ENCODE results near the gene FNDC8. TPM values are rescaled to one million over a fixed set of nuclear protein-coding genes. Genes with fewer than 3 reads are reported as not detected.
A peak's percentile ranks its signal among the peaks of the same experiment; 100 is the strongest.

FNDC8 gene
- total and polyA plus RNA-seq, 9 of the 15 experiments (the other 6 are each of a cell fraction or from before 2014, with no cell fraction given): 0.04 TPM; not detected in 8

DNA sequence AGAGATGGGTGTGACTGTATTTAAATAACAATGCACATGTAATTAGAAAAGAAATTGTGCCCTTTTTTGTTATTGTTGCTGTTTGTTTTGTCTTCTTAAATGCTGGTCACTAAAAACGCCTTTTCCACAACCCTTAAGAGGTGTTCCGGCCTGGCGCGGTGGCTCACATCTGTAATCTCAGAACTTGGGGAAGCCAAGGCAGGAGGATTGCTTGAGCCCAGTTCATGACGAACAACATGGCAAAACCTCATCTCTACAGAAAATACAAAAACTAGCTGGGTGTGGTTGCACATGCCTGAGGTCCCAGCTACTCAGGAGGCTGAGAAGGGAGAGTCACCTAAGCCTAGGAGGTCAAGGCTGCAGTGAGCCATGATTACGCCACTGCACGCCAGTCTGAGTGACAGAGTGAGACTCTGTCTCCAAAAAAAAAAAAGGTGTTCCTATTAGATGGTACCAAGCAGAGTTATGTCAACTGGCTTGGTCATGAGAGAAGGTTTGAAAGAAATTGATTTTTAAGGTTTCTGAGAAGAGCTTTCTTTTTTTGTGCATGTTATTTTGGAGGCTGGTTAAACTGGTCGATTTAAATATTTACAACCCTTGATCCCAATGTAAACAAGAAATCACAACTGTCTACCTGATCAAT, 34.4 kb upstream of the FNDC8 start:
- Histone ChIP-seq H3K27ac (ENCODE audit: extremely low read depth, low read depth, low read length) (no peak overlapping the region; the same call in 2 of the 3 replicates), H3K9ac (ENCODE audit: insufficient read depth in 1 of 2, low read depth in 2 of 2, low read length in 2 of 2) (peak overlapping the region in 1 of 2 experiments; percentile 75; a peak in 2 of 4 replicates), H3K4me2 (ENCODE audit: insufficient read depth, low read length) (peak overlapping the region; percentile 83), H4K20me1 (replicated peaks; ENCODE audit: control insufficient read depth, insufficient read depth, low read length) (no peaks in the 10 kb centered on the region), H3K9me1 (ENCODE audit: control insufficient read depth, insufficient read depth, low read length) (peaks cover 3% of the 10 kb centered on the region), H3K79me2 (ENCODE audit: control insufficient read depth, insufficient read depth, low read length) (peaks cover 52% of the 10 kb centered on the region), H3K4me1 (replicated peaks in 1 of 2; ENCODE audit: control insufficient read depth in 2 of 2, insufficient read depth in 2 of 2, low read length in 2 of 2) (peaks cover 22 to 34% of the 10 kb centered on the region in 2 experiments), H3K36me3 (ENCODE audit: control insufficient read depth, insufficient read depth, low read length) (no peaks in the 10 kb centered on the region), H2AFZ (ENCODE audit: low read depth, low read length) (no peak overlapping the region), H3K9me3 (replicated peaks; ENCODE audit: control insufficient read depth, insufficient read depth, low read depth, low read length) (no peaks in the 10 kb centered on the region), H3K27me3 (ENCODE audit: control insufficient read depth in 2 of 2, insufficient read depth in 2 of 2, low read length in 2 of 2) (no peaks in the 10 kb centered on the region), H3K4me3 (no peak overlapping the region)
- CTCF ChIA-PET (ENCODE audit: low intra/inter-chr PET ratio): no interaction called here
- POLR2A ChIA-PET: interaction anchor here (0.9 to 1.2 kb wide), 4 partner anchors 9 to 76 kb away, joined by 3 to 5 read pairs (median 3); partner anchors contain the start of gene RFFL
- peak; percentile 75 for FAIRE-seq
- peak in 1 of 4 experiments; percentile 62 for DNase-seq (ENCODE audit: extremely low read depth in 1 of 4, low spot score in 3 of 4)
- TSS peak; percentile 40 for BruUV-seq (replicated peaks)
- intact Hi-C loops (cut with micrococcal nuclease) (loop anchor here (5.0 kb wide), 2 partner anchors 90 to 105 kb away; partner anchors contain the start of gene LIG3), in situ Hi-C loops (cut with MboI) (no loop called here)
- 41% methylated on average over 8 of the region's 8 CpGs for WGBS (ENCODE audit: insufficient coverage, low coverage, missing lambda C conversion rate)
- ATAC-seq: 0 out of 3 replicates have a peak, but pooled peaks have one; percentile 7
- TF ChIP-seq BACH1 (tag; IDR thresholded peaks at IDR 0.05) (no peak), YY1 (IDR thresholded peaks at IDR 0.05; ENCODE audit: borderline replicate concordance in 1 of 3, control insufficient read depth in 1 of 3, extremely low read depth in 1 of 3, insufficient read depth in 3 of 3, insufficient read length in 1 of 3, insufficient replicate concordance in 2 of 3, low read depth in 1 of 3, low read length in 2 of 3) (peak in 1 of 3 experiments; percentile 22), DEAF1 (CRISPR knock-in tag; IDR thresholded peaks at IDR 0.05) (no peak), CEBPB (tag; IDR thresholded peaks at IDR 0.05) (peak; percentile 85), CLOCK (CRISPR knock-in tag; IDR thresholded peaks at IDR 0.05; ENCODE audit: borderline replicate concordance) (no peak), PKNOX1 (IDR thresholded peaks at IDR 0.05) (peak; percentile 92), ZFP30 (CRISPR knock-in tag; IDR thresholded peaks at IDR 0.05; ENCODE audit: borderline replicate concordance) (no peak), BCOR (IDR thresholded peaks at IDR 0.05) (0 out of 2 replicates have a peak, but pooled peaks have one; percentile 12), ESRRB (CRISPR knock-in tag; IDR thresholded peaks at IDR 0.05; ENCODE audit: borderline replicate concordance) (no peak), DPF2 (IDR thresholded peaks at IDR 0.05) (0 out of 2 replicates have a peak, but pooled peaks have one; percentile 40), SMARCE1 (IDR thresholded peaks at IDR 0.05) (no peak), ZSCAN29 (IDR thresholded peaks at IDR 0.05) (no peak)
- TF ChIP-seq, protein P1, sequence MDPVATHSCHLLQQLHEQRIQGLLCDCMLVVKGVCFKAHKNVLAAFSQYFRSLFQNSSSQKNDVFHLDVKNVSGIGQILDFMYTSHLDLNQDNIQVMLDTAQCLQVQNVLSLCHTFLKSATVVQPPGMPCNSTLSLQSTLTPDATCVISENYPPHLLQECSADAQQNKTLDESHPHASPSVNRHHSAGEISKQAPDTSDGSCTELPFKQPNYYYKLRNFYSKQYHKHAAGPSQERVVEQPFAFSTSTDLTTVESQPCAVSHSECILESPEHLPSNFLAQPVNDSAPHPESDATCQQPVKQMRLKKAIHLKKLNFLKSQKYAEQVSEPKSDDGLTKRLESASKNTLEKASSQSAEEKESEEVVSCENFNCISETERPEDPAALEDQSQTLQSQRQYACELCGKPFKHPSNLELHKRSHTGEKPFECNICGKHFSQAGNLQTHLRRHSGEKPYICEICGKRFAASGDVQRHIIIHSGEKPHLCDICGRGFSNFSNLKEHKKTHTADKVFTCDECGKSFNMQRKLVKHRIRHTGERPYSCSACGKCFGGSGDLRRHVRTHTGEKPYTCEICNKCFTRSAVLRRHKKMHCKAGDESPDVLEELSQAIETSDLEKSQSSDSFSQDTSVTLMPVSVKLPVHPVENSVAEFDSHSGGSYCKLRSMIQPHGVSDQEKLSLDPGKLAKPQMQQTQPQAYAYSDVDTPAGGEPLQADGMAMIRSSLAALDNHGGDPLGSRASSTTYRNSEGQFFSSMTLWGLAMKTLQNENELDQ (CRISPR knock-in tag; IDR thresholded peaks at IDR 0.05; ENCODE audit: borderline replicate concordance): no peak
